Measurements from ENCODE around the gene HSPA8. TPM values are rescaled to one million over a fixed set of nuclear protein-coding genes. Genes with fewer than 3 reads are reported as not detected.

Gene HSPA8
- polyA plus RNA-seq, 1 of the 3 experiments (the other 2 are of a cell fraction): 2,088 TPM

DNA sequence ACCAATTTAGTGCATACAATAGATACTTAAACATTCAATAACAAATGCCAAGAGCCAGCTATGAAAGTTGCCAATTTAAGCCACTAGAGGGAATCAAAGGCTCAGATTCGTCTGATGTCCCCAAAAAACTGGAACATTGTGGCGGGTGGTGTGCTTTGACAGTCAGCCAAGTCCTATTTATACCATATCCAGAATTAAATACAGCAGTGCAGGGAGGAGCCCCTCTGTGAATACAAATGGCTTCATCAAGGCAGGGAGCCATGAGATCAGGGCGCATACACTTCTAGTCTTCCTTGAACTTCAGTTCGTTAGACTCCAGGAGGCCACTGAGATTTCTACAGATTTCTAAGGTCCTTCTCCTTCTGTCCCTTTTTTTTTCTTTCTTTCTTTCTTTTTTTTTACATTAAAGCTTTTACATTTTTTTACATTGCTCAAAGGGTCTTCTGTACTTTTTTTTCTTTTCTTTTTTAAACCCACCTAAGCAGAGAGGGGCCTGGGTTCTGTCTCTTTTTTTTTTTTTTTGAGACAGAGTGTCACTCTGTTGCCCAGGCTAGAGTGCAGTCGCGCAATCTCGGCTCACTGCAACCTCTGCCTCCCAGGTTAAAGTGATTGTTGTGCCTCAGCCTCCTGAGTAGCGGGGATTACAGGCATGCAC is 41.5 kb upstream of the HSPA8 start:
- Histone ChIP-seq H3K4me1 (ENCODE audit: control insufficient read depth in 1 of 2, insufficient read depth in 2 of 2, low read depth in 1 of 2, low read length in 1 of 2) (peaks cover 8 to 16% of the 10 kb centered on the region in 2 experiments; a peak in 2 of 4 replicates), H3K9me3 (no peaks in the 10 kb centered on the region), H3K9me2 (no peaks in the 10 kb centered on the region), H2AFZ (ENCODE audit: low read depth) (no peak overlapping the region), H4K20me1 (ENCODE audit: insufficient read depth) (no peaks in the 10 kb centered on the region; the same call in 1 of the 2 replicates), H3F3A (replicated peaks; ENCODE audit: insufficient read depth) (peaks cover 20% of the 10 kb centered on the region), H3K27me3 (ENCODE audit: insufficient read depth) (no peaks in the 10 kb centered on the region), H3K79me2 (ENCODE audit: insufficient read depth) (peaks cover 81% of the 10 kb centered on the region), H3K4me2 (0 out of 2 replicates have a peak overlapping the region, but pooled peaks have one; percentile 28), H3K36me3 (replicated peaks in 1 of 2; ENCODE audit: control insufficient read depth in 1 of 2, insufficient read depth in 2 of 2, low read length in 1 of 2) (peaks cover 0 to 8% of the 10 kb centered on the region in 2 experiments), H3K4me3 (ENCODE audit: low read depth in 2 of 2, low read length in 1 of 2) (peak overlapping the region in 1 of 2 experiments; percentile 31; a peak in 1 of 4 replicates), H3K9ac (0 out of 2 replicates have a peak overlapping the region, but pooled peaks have one; percentile 19), H3K27ac (ENCODE audit: low read depth in 2 of 2, low read length in 1 of 2) (peak overlapping the region; percentile 31 to 53; a peak in 3 of 4 replicates)
- ChIA-PET CTCF (interaction anchor here (0.6 to 20.4 kb wide), 53 partner anchors 9 to 584 kb away, joined by 3 to 437 read pairs (median 4); partner anchors contain the start of gene CLMP), POLR2A (interaction anchor here (0.6 to 2.1 kb wide), 4 partner anchors 144 to 375 kb away, joined by 3 to 7 read pairs (median 5); no protein-coding TSS in a partner anchor)
- WGBS (ENCODE audit: low lambda C conversion rate): 66% methylated on average over 8 of the region's 8 CpGs
- no peak for TF ChIP-seq GABPA (IDR thresholded peaks at IDR 0.05; ENCODE audit: low read depth)
- peak; percentile 47; the same call in 1 of the 2 replicates for TF ChIP-seq MXI1 (IDR thresholded peaks at IDR 0.05; ENCODE audit: low read depth, low read length)
- TF ChIP-seq, protein P1, sequence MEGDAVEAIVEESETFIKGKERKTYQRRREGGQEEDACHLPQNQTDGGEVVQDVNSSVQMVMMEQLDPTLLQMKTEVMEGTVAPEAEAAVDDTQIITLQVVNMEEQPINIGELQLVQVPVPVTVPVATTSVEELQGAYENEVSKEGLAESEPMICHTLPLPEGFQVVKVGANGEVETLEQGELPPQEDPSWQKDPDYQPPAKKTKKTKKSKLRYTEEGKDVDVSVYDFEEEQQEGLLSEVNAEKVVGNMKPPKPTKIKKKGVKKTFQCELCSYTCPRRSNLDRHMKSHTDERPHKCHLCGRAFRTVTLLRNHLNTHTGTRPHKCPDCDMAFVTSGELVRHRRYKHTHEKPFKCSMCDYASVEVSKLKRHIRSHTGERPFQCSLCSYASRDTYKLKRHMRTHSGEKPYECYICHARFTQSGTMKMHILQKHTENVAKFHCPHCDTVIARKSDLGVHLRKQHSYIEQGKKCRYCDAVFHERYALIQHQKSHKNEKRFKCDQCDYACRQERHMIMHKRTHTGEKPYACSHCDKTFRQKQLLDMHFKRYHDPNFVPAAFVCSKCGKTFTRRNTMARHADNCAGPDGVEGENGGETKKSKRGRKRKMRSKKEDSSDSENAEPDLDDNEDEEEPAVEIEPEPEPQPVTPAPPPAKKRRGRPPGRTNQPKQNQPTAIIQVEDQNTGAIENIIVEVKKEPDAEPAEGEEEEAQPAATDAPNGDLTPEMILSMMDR (IDR thresholded peaks at IDR 0.05): peak; percentile 81
- peak; percentile 27; the same call in 1 of the 2 replicates for TF ChIP-seq NFIC (IDR thresholded peaks at IDR 0.05; ENCODE audit: borderline replicate concordance)
- TF ChIP-seq POLR2AphosphoS5 (IDR thresholded peaks at IDR 0.05; ENCODE audit: low read depth, low read length): no peak
- TF ChIP-seq TCF12 (IDR thresholded peaks at IDR 0.05): 0 out of 2 replicates have a peak, but pooled peaks have one; percentile 11
- no peak for TF ChIP-seq RXRA (IDR thresholded peaks at IDR 0.05; ENCODE audit: borderline replicate concordance, low read depth)
- peak; percentile 90 for TF ChIP-seq RAD21 (IDR thresholded peaks at IDR 0.05; ENCODE audit: low read length)
- peak; percentile 73 for TF ChIP-seq SMC3 (IDR thresholded peaks at IDR 0.05; ENCODE audit: low read depth, low read length)
- TF ChIP-seq, protein P2, sequence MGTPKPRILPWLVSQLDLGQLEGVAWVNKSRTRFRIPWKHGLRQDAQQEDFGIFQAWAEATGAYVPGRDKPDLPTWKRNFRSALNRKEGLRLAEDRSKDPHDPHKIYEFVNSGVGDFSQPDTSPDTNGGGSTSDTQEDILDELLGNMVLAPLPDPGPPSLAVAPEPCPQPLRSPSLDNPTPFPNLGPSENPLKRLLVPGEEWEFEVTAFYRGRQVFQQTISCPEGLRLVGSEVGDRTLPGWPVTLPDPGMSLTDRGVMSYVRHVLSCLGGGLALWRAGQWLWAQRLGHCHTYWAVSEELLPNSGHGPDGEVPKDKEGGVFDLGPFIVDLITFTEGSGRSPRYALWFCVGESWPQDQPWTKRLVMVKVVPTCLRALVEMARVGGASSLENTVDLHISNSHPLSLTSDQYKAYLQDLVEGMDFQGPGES (IDR thresholded peaks at IDR 0.05; ENCODE audit: low read depth, low read length): no peak
- DNase-seq: peak; percentile 76

DNA sequence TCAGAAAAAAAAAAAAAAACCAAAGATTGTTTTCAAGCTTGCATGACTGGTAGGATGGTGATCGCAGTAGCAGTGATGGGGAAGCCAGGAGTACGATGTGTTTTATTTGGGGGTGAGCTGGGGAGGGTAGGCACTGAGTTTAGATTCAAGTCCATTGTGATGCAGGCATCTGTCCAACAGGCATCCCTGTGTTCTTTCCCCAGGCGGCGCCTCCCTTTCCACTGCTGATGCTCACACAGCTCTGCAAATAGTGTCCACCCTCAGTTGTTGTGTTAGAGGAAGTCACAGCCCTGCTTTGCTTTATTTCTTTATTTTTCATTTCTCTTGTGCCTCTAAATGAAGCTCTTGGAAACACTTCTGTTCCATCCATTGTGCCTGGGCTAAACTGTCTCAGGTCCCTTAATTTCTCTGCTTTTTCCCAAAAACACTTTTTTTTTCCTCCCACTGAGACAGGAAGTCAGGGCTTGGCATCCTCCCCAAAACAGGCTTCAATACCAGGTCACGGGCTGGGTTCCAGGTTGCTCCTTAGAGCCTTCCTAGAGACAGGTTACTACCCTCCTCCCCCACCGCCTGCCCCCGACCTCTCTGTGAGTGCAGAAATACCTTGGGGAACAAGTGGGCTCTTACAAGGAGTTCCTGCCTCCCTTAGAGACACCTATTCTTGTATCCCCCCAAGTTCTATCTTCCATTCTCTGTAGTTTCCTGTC is 38.6 kb upstream of the HSPA8 start:
- Histone ChIP-seq H3K27ac (ENCODE audit: low read depth in 2 of 2, low read length in 1 of 2) (peak overlapping the region; percentile 18 to 26; a peak in 2 of 4 replicates), H2AFZ (ENCODE audit: low read depth) (no peak overlapping the region)
- CTCF ChIA-PET: interaction anchor here (1.7 to 20.4 kb wide), 5 partner anchors 12 to 378 kb away, joined by 6 to 437 read pairs (median 11); no protein-coding TSS in a partner anchor
- TF ChIP-seq EZH2phosphoT487 (IDR thresholded peaks at IDR 0.05; ENCODE audit: borderline replicate concordance, low read depth): no peak
- no peak for TF ChIP-seq FOXM1 (IDR thresholded peaks at IDR 0.05; ENCODE audit: low read depth)
- no peak for TF ChIP-seq CHD2 (IDR thresholded peaks at IDR 0.05; ENCODE audit: low read length, partially characterized antibody)
- TF ChIP-seq EP300 (IDR thresholded peaks at IDR 0.05; ENCODE audit: borderline replicate concordance in 1 of 2, low read depth in 1 of 2, low read length in 1 of 2): no peak
- TF ChIP-seq, protein P3, sequence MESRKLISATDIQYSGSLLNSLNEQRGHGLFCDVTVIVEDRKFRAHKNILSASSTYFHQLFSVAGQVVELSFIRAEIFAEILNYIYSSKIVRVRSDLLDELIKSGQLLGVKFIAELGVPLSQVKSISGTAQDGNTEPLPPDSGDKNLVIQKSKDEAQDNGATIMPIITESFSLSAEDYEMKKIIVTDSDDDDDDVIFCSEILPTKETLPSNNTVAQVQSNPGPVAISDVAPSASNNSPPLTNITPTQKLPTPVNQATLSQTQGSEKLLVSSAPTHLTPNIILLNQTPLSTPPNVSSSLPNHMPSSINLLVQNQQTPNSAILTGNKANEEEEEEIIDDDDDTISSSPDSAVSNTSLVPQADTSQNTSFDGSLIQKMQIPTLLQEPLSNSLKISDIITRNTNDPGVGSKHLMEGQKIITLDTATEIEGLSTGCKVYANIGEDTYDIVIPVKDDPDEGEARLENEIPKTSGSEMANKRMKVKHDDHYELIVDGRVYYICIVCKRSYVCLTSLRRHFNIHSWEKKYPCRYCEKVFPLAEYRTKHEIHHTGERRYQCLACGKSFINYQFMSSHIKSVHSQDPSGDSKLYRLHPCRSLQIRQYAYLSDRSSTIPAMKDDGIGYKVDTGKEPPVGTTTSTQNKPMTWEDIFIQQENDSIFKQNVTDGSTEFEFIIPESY (IDR thresholded peaks at IDR 0.05; ENCODE audit: borderline replicate concordance, low read depth): no peak

More for the DNA sequence above, 38.6 kb upstream of the HSPA8 start:
- Histone ChIP-seq H3K9me3 (no peaks in the 10 kb centered on the region), H3F3A (replicated peaks; ENCODE audit: insufficient read depth) (peaks cover 20% of the 10 kb centered on the region), H3K4me1 (ENCODE audit: control insufficient read depth in 1 of 2, insufficient read depth in 2 of 2, low read depth in 1 of 2, low read length in 1 of 2) (peaks cover 8 to 16% of the 10 kb centered on the region in 2 experiments; a peak in 2 of 4 replicates), H3K4me2 (peak overlapping the region; percentile 42; the same call in 1 of the 2 replicates), H3K27me3 (ENCODE audit: insufficient read depth) (no peaks in the 10 kb centered on the region), H3K4me3 (ENCODE audit: low read depth in 2 of 2, low read length in 1 of 2) (no peak overlapping the region), H4K20me1 (ENCODE audit: insufficient read depth) (no peaks in the 10 kb centered on the region; the same call in 1 of the 2 replicates), H3K9me2 (no peaks in the 10 kb centered on the region), H3K36me3 (replicated peaks in 1 of 2; ENCODE audit: control insufficient read depth in 1 of 2, insufficient read depth in 2 of 2, low read length in 1 of 2) (peaks cover 0 to 16% of the 10 kb centered on the region in 2 experiments), H3K9ac (peak overlapping the region; percentile 34; the same call in 1 of the 2 replicates), H3K79me2 (ENCODE audit: insufficient read depth) (peaks cover 79% of the 10 kb centered on the region)
- 86% methylated on average over 7 of the region's 7 CpGs for WGBS (ENCODE audit: low lambda C conversion rate)
- POLR2A ChIA-PET: no interaction called here
- no peak for DNase-seq
